ENCODE results near the gene RNF111. TPM values are rescaled to one million over a fixed set of nuclear protein-coding genes. Genes with fewer than 3 reads are reported as not detected.

The RNF111 gene
- total RNA-seq, 1 donor from 2014 or later: 43.0 TPM

- Mint-ChIP-seq H3K4me3 (no peak overlapping the region), H3K36me3 (no peaks in the 10 kb centered on the region), H3K4me1 (peaks cover 3% of the 10 kb centered on the region), H3K27me3 (ENCODE audit: low read depth) (no peaks in the 10 kb centered on the region), H3K27ac (no peak overlapping the region), H3K9me3 (no peaks in the 10 kb centered on the region)
- no peak for DNase-seq (ENCODE audit: low spot score in 2 of 2, unreplicated experiment in 2 of 2)
- no peak for TF ChIP-seq CTCF (IDR thresholded peaks at IDR 0.05; ENCODE audit: unreplicated experiment)
Measured at GRCh38 chr15:58977887-58978286, 9.6 kb upstream of the RNF111 start.

GRCh38 chr15:58980351-58980939 is 7.0 kb upstream of the RNF111 start:
- no peak for DNase-seq (ENCODE audit: low spot score in 2 of 2, unreplicated experiment in 2 of 2)
- H3K27ac Mint-ChIP-seq: no peak overlapping the region
- peak; percentile 52 for TF ChIP-seq CTCF (IDR thresholded peaks at IDR 0.05; ENCODE audit: unreplicated experiment)
- no peaks in the 10 kb centered on the region for H3K36me3 Mint-ChIP-seq
- H3K27me3 Mint-ChIP-seq (ENCODE audit: low read depth): peaks cover 6% of the 10 kb centered on the region
- H3K4me1 Mint-ChIP-seq: peaks cover 3% of the 10 kb centered on the region
- H3K4me3 Mint-ChIP-seq: no peak overlapping the region
- no peaks in the 10 kb centered on the region for H3K9me3 Mint-ChIP-seq

GRCh38 chr15:58981808-58982475 is 5.5 kb upstream of the RNF111 start:
- no peak for DNase-seq (ENCODE audit: low spot score in 2 of 2, unreplicated experiment in 2 of 2)
- H3K4me1 Mint-ChIP-seq: peaks cover 5% of the 10 kb centered on the region
- no peak for TF ChIP-seq CTCF (IDR thresholded peaks at IDR 0.05; ENCODE audit: unreplicated experiment)
- no peaks in the 10 kb centered on the region for H3K36me3 Mint-ChIP-seq
- peaks cover 6% of the 10 kb centered on the region for H3K27me3 Mint-ChIP-seq (ENCODE audit: low read depth)
- no peak overlapping the region for H3K4me3 Mint-ChIP-seq
- H3K27ac Mint-ChIP-seq: no peak overlapping the region
- no peaks in the 10 kb centered on the region for H3K9me3 Mint-ChIP-seq

DNA sequence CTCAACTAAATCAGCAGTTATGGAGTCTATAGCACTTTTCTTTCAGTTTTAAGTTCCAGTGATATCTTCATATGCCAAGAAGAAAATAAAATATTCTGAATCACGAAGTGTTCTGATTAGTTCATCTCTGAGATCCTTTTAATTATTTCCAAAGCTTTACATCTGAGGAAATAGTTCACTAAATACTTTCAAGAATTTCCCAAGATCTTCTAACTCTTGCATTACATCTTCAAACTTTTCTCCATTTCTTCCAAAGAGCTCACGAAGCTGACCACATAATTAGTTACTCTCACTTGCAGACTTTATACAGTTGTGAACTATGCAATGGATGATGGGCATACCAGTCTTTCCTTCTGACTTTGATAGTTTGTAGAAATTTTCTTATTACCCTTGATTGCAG is 4.2 kb upstream of the RNF111 start:
- Mint-ChIP-seq H3K4me3 (no peak overlapping the region), H3K27me3 (ENCODE audit: low read depth) (peaks cover 6% of the 10 kb centered on the region), H3K4me1 (peaks cover 9% of the 10 kb centered on the region), H3K36me3 (no peaks in the 10 kb centered on the region), H3K27ac (no peak overlapping the region), H3K9me3 (no peaks in the 10 kb centered on the region)
- no peak for DNase-seq (ENCODE audit: low spot score in 2 of 2, unreplicated experiment in 2 of 2)
- no peak for TF ChIP-seq CTCF (IDR thresholded peaks at IDR 0.05; ENCODE audit: unreplicated experiment)

GRCh38 chr15:58985443-58985842 is 2.0 kb upstream of the RNF111 start:
- Mint-ChIP-seq H3K27ac (no peak overlapping the region), H3K36me3 (no peaks in the 10 kb centered on the region), H3K4me1 (peaks cover 25% of the 10 kb centered on the region), H3K27me3 (ENCODE audit: low read depth) (peaks cover 6% of the 10 kb centered on the region), H3K9me3 (no peaks in the 10 kb centered on the region), H3K4me3 (no peak overlapping the region)
- no peak for DNase-seq (ENCODE audit: low spot score in 2 of 2, unreplicated experiment in 2 of 2)
- no peak for TF ChIP-seq CTCF (IDR thresholded peaks at IDR 0.05; ENCODE audit: unreplicated experiment)
